NB4 (cell line): ENCODE measurements around the gene LTBP4.

Experiments
- POLR2A ChIP-seq: IDR thresholded peaks from 2 replicates; pipeline ENCODE4 v1.6.1; 2011; ENCODE audit warnings: mild to moderate bottlenecking; ENCODE audit not compliant: insufficient read length; ENCODE audit errors: extremely low read depth
- TF ChIP-seq, protein P1 (sequence below): IDR thresholded peaks from one replicate; pipeline ENCODE4 v1.5.1; 2012; ENCODE audit warnings: low read depth, low read length

DNA sequence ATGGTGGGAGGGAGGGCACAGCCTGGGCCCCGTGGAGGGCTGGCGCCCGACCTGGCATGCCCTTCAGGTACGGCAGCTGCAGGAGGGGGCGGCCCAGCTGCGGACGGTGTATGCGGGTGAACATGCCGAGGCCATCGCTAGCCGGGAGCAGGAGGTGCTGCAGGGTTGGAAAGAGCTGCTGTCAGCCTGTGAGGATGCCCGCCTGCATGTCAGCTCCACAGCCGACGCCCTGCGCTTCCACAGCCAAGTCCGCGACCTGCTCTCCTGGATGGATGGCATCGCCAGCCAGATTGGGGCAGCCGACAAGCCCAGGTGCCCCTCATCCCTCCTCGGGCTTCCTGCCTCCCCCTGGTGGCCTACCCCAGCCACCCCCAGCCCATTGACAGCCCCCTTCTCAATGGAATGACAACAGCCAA is 41.1 kb upstream of the LTBP4 start:
- TF ChIP-seq POLR2A = no peak
- TF ChIP-seq, protein P1, sequence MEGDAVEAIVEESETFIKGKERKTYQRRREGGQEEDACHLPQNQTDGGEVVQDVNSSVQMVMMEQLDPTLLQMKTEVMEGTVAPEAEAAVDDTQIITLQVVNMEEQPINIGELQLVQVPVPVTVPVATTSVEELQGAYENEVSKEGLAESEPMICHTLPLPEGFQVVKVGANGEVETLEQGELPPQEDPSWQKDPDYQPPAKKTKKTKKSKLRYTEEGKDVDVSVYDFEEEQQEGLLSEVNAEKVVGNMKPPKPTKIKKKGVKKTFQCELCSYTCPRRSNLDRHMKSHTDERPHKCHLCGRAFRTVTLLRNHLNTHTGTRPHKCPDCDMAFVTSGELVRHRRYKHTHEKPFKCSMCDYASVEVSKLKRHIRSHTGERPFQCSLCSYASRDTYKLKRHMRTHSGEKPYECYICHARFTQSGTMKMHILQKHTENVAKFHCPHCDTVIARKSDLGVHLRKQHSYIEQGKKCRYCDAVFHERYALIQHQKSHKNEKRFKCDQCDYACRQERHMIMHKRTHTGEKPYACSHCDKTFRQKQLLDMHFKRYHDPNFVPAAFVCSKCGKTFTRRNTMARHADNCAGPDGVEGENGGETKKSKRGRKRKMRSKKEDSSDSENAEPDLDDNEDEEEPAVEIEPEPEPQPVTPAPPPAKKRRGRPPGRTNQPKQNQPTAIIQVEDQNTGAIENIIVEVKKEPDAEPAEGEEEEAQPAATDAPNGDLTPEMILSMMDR = no peak
